Measurements from ENCODE around the gene HIPK2.

Gene HIPK2

GRCh38 chr7:139515266-139515665, 262.5 kb downstream of the HIPK2 start:
- DNase-seq (ENCODE audit: low read depth in 2 of 2, low spot score in 1 of 2): no peak

All from stimulated activated CD8-positive, alpha-beta memory T cell treated with anti-CD3 and anti-CD28 coated beads, Interleukin-4, amount 100 ng/mL, for 1 hour (primary cell).